Stimulated activated CD4-positive, alpha-beta T cell treated with anti-CD3 and anti-CD28 coated beads, Interleukin-12 subunit alpha, Interleukin-12 subunit beta, amount 100 ng/mL, for 48 hours (primary cell): Measurements from ENCODE around the gene NOTCH1.

Experiments used
- DNase-seq, 3 donors: peaks; one replicate each; pipeline ENCODE4 v3.0.0-alpha.2; 2020; ENCODE audit warnings: low read depth in 2 of 3, low spot score in 1 of 3

NOTCH1 gene

GRCh38 chr9:136518623-136519022 is 27.2 kb downstream of the NOTCH1 start:
- no peak for DNase-seq

GRCh38 chr9:136517950-136518349 is 27.9 kb downstream of the NOTCH1 start:
- DNase-seq, result no peak

- DNase-seq, result no peak
Measured at GRCh38 chr9:136517012-136517743, 28.7 kb downstream of the NOTCH1 start.

- no peak for DNase-seq
Measured at GRCh38 chr9:136516191-136516654, 29.6 kb downstream of the NOTCH1 start.

- no peak for DNase-seq
Measured at GRCh38 chr9:136515276-136515675, 30.6 kb downstream of the NOTCH1 start.

- no peak for DNase-seq
Measured at GRCh38 chr9:136514022-136514714, 31.7 kb downstream of the NOTCH1 start.

- DNase-seq, result no peak
Measured at GRCh38 chr9:136513191-136513590, 32.7 kb downstream of the NOTCH1 start.

GRCh38 chr9:136512651-136513071 is 33.2 kb downstream of the NOTCH1 start:
- DNase-seq, result peak in 2 of 3 donors; percentile 16 to 34

- no peak for DNase-seq
Measured at GRCh38 chr9:136511670-136512592, 33.9 kb downstream of the NOTCH1 start.

GRCh38 chr9:136511144-136511669 is 34.6 kb downstream of the NOTCH1 start:
- DNase-seq, result no peak

GRCh38 chr9:136510561-136510960 is 35.3 kb downstream of the NOTCH1 start:
- no peak for DNase-seq

- no peak for DNase-seq
Measured at GRCh38 chr9:136509549-136509948, 36.3 kb downstream of the NOTCH1 start.

- DNase-seq, result peak in 1 of 3 donors; percentile 20
Measured at GRCh38 chr9:136508729-136509500, 36.9 kb downstream of the NOTCH1 start.

- no peak for DNase-seq
Measured at GRCh38 chr9:136507992-136508375, 37.9 kb downstream of the NOTCH1 start.

GRCh38 chr9:136507221-136507991 is 38.4 kb downstream of the NOTCH1 start:
- DNase-seq, result no peak

- DNase-seq, result no peak
Measured at GRCh38 chr9:136506425-136506824, 39.4 kb downstream of the NOTCH1 start.

GRCh38 chr9:136505406-136506403 is 40.1 kb downstream of the NOTCH1 start:
- DNase-seq, result no peak
